ENCODE results near the gene KRT75. TPM values are rescaled to one million over a fixed set of nuclear protein-coding genes. Genes with fewer than 3 reads are reported as not detected.
"Not testable (repeated sequence)": the region's sequence is repeated elsewhere in the genome, so short reads cannot be mapped to it uniquely, and the experiment has no call there.

Gene KRT75
- total RNA-seq, 2 experiments from 2014 or later, result not detected

- DNase-seq; H3K27ac Mint-ChIP-seq; H3K4me1 Mint-ChIP-seq; H3K4me3 Mint-ChIP-seq; H3K9me3 Mint-ChIP-seq; H3K36me3 Mint-ChIP-seq (ENCODE audit: low read depth); POLR2A ChIA-PET: not testable (repeated sequence)
- H3K27me3 Mint-ChIP-seq, result peaks cover 36% of the 10 kb centered on the region
- CTCF ChIA-PET, result interaction anchor here (0.6 kb wide), 1 partner anchor 163 kb away, joined by 4 read pairs; no protein-coding TSS in a partner anchor
Measured at GRCh38 chr12:52447196-52447595, 13.0 kb upstream of the KRT75 start.

GRCh38 chr12:52446367-52447045 is 12.3 kb upstream of the KRT75 start:
- Mint-ChIP-seq H3K4me3 (no peak overlapping the region), H3K4me1 (peaks cover 5% of the 10 kb centered on the region), H3K9me3 (no peaks in the 10 kb centered on the region), H3K36me3 (ENCODE audit: low read depth) (no peaks in the 10 kb centered on the region), H3K27ac (no peak overlapping the region), H3K27me3 (peaks cover 42% of the 10 kb centered on the region)
- ChIA-PET CTCF (interaction anchor here (0.6 kb wide), 1 partner anchor 163 kb away, joined by 4 read pairs; no protein-coding TSS in a partner anchor), POLR2A (no interaction called here)
- no peak for DNase-seq

GRCh38 chr12:52445876-52446275 is 11.7 kb upstream of the KRT75 start:
- Mint-ChIP-seq H3K36me3 (ENCODE audit: low read depth) (no peaks in the 10 kb centered on the region), H3K4me1 (peaks cover 5% of the 10 kb centered on the region), H3K27me3 (peaks cover 46% of the 10 kb centered on the region), H3K27ac (no peak overlapping the region), H3K9me3 (no peaks in the 10 kb centered on the region), H3K4me3 (no peak overlapping the region)
- POLR2A ChIA-PET, result no interaction called here
- CTCF ChIA-PET, result no interaction called here
- DNase-seq, result no peak

- Mint-ChIP-seq H3K27ac (no peak overlapping the region), H3K4me1 (peaks cover 5% of the 10 kb centered on the region), H3K4me3 (no peak overlapping the region), H3K36me3 (ENCODE audit: low read depth) (no peaks in the 10 kb centered on the region), H3K9me3 (no peaks in the 10 kb centered on the region), H3K27me3 (peaks cover 46% of the 10 kb centered on the region)
- CTCF ChIA-PET, result interaction anchor here (0.7 kb wide), 1 partner anchor 238 kb away, joined by 3 read pairs; no protein-coding TSS in a partner anchor
- POLR2A ChIA-PET, result no interaction called here
- no peak for DNase-seq
Measured at GRCh38 chr12:52444647-52445595, 10.8 kb upstream of the KRT75 start.

- Mint-ChIP-seq H3K27me3 (peaks cover 45% of the 10 kb centered on the region), H3K4me3 (no peak overlapping the region)
Measured at GRCh38 chr12:52443966-52444365, 9.8 kb upstream of the KRT75 start.

GRCh38 chr12:52442600-52443061 is 8.5 kb upstream of the KRT75 start:
- ChIA-PET CTCF (no interaction called here), POLR2A (no interaction called here)
- Mint-ChIP-seq H3K36me3 (ENCODE audit: low read depth) (no peaks in the 10 kb centered on the region), H3K27me3 (peaks cover 39% of the 10 kb centered on the region), H3K27ac (no peak overlapping the region), H3K9me3 (no peaks in the 10 kb centered on the region), H3K4me1 (no peaks in the 10 kb centered on the region), H3K4me3 (no peak overlapping the region)
- no peak for DNase-seq

More at GRCh38 chr12:52443966-52444365, 9.8 kb upstream of the KRT75 start:
- Mint-ChIP-seq H3K36me3 (ENCODE audit: low read depth) (no peaks in the 10 kb centered on the region), H3K9me3 (no peaks in the 10 kb centered on the region), H3K27ac (no peak overlapping the region), H3K4me1 (peaks cover 5% of the 10 kb centered on the region)
- DNase-seq, result no peak
- CTCF ChIA-PET, result interaction anchor here (0.7 kb wide), 1 partner anchor 239 kb away, joined by 3 read pairs; no protein-coding TSS in a partner anchor
- POLR2A ChIA-PET, result no interaction called here

GRCh38 chr12:52441320-52441911 is 7.2 kb upstream of the KRT75 start:
- ChIA-PET CTCF (no interaction called here), POLR2A (no interaction called here)
- DNase-seq, result no peak
- Mint-ChIP-seq H3K27ac (no peak overlapping the region), H3K9me3 (no peaks in the 10 kb centered on the region), H3K36me3 (ENCODE audit: low read depth) (no peaks in the 10 kb centered on the region), H3K4me3 (no peak overlapping the region), H3K27me3 (peaks cover 37% of the 10 kb centered on the region), H3K4me1 (no peaks in the 10 kb centered on the region)

- Mint-ChIP-seq H3K4me3 (no peak overlapping the region), H3K9me3 (no peaks in the 10 kb centered on the region), H3K27me3 (peaks cover 35% of the 10 kb centered on the region), H3K27ac (no peak overlapping the region), H3K36me3 (ENCODE audit: low read depth) (no peaks in the 10 kb centered on the region), H3K4me1 (no peaks in the 10 kb centered on the region)
- ChIA-PET POLR2A (no interaction called here), CTCF (no interaction called here)
- no peak for DNase-seq
Measured at GRCh38 chr12:52440821-52441319, 6.7 kb upstream of the KRT75 start.

- ChIA-PET CTCF (no interaction called here), POLR2A (no interaction called here)
- Mint-ChIP-seq H3K4me3 (no peak overlapping the region), H3K4me1 (no peaks in the 10 kb centered on the region), H3K9me3 (no peaks in the 10 kb centered on the region), H3K36me3 (ENCODE audit: low read depth) (no peaks in the 10 kb centered on the region), H3K27ac (no peak overlapping the region), H3K27me3 (peaks cover 32% of the 10 kb centered on the region)
- DNase-seq, result no peak
Measured at GRCh38 chr12:52439845-52440244, 5.7 kb upstream of the KRT75 start.

GRCh38 chr12:52439420-52439819 is 5.2 kb upstream of the KRT75 start:
- no peak overlapping the region for H3K27ac Mint-ChIP-seq
- CTCF ChIA-PET, result no interaction called here
- H3K4me1 Mint-ChIP-seq, result no peaks in the 10 kb centered on the region
- POLR2A ChIA-PET, result no interaction called here
- DNase-seq, result no peak
- H3K4me3 Mint-ChIP-seq, result no peak overlapping the region
- peaks cover 28% of the 10 kb centered on the region for H3K27me3 Mint-ChIP-seq
- no peaks in the 10 kb centered on the region for H3K9me3 Mint-ChIP-seq
- H3K36me3 Mint-ChIP-seq (ENCODE audit: low read depth), result no peaks in the 10 kb centered on the region

- Mint-ChIP-seq H3K4me1 (no peaks in the 10 kb centered on the region), H3K36me3 (ENCODE audit: low read depth) (no peaks in the 10 kb centered on the region), H3K9me3 (no peaks in the 10 kb centered on the region), H3K27ac (no peak overlapping the region), H3K27me3 (peaks cover 26% of the 10 kb centered on the region), H3K4me3 (no peak overlapping the region)
- DNase-seq, result no peak
- ChIA-PET POLR2A (no interaction called here), CTCF (no interaction called here)
Measured at GRCh38 chr12:52438305-52439301, 4.4 kb upstream of the KRT75 start.

GRCh38 chr12:52437508-52437907 is 3.3 kb upstream of the KRT75 start:
- CTCF ChIA-PET, result no interaction called here
- DNase-seq, result no peak
- Mint-ChIP-seq H3K4me1 (no peaks in the 10 kb centered on the region), H3K9me3 (no peaks in the 10 kb centered on the region), H3K4me3 (no peak overlapping the region), H3K27me3 (peaks cover 17% of the 10 kb centered on the region), H3K36me3 (ENCODE audit: low read depth) (no peaks in the 10 kb centered on the region), H3K27ac (no peak overlapping the region)
- POLR2A ChIA-PET, result no interaction called here
